Loucy (cell line): ENCODE data around the gene DNAJB6.
A peak's percentile ranks its signal among the peaks of the same experiment; 100 is the strongest.

Experiments used
- CTCF ChIP-seq: fragments of 200-600 bp; sonication (generic); conservative IDR thresholded peaks from 2 replicates; pipeline ENCODE4 v1.5.1; 2014; ENCODE audit warnings: mild to moderate bottlenecking, antibody characterized with exemption, low read length
- EZH2phosphoT487 ChIP-seq: fragments of 200-600 bp; IDR thresholded peaks from 2 replicates; pipeline ENCODE4 v1.6.1; 2018; ENCODE audit warnings: antibody characterized with exemption, mild to moderate bottlenecking, moderate library complexity, borderline replicate concordance

GRCh38 chr7:157339777-157340677, 3.2 kb downstream of the DNAJB6 start:
- TF ChIP-seq CTCF (peak; percentile 99), EZH2phosphoT487 (no peak)
